ENCODE data around the gene CD300A. TPM values are rescaled to one million over a fixed set of nuclear protein-coding genes. Genes with fewer than 3 reads are reported as not detected.
A peak's percentile ranks its signal among the peaks of the same experiment; 100 is the strongest.

CD300A gene
- total RNA-seq, 2 donors from 2014 or later, result not detected

GRCh38 chr17:74427048-74427762 lies 39.2 kb upstream of the CD300A start:
- peaks cover 8% of the 10 kb centered on the region for H3K9me3 Mint-ChIP-seq
- no peak overlapping the region for H3K27ac ChIP-seq (ENCODE audit: low read depth, low read length)
- H3K27ac Mint-ChIP-seq, result no peak overlapping the region
- H3K9me3 ChIP-seq (ENCODE audit: control insufficient read depth, low read length), result no peaks in the 10 kb centered on the region
- H3K4me3 ChIP-seq (ENCODE audit: low read length), result no peak overlapping the region
- no peak overlapping the region for H3K4me3 Mint-ChIP-seq
- 64 to 70% methylated on average over 9 to 10 of the region's 10 CpGs for WGBS, 2 experiments (ENCODE audit: insufficient coverage in 1 of 2, insufficient read length in 1 of 2)
- H3K27me3 ChIP-seq (ENCODE audit: control insufficient read depth, insufficient read depth, low read length, poor library complexity, severe bottlenecking), result no peaks in the 10 kb centered on the region
- H3K4me1 Mint-ChIP-seq, result peaks cover 34% of the 10 kb centered on the region
- H3K36me3 Mint-ChIP-seq (ENCODE audit: low read depth), result no peaks in the 10 kb centered on the region
- H3K27me3 Mint-ChIP-seq (ENCODE audit: insufficient read depth), result peaks cover 45% of the 10 kb centered on the region
- H3K36me3 ChIP-seq (ENCODE audit: control insufficient read depth, insufficient read depth, low read length), result no peaks in the 10 kb centered on the region
- peaks cover 10% of the 10 kb centered on the region for H3K4me1 ChIP-seq (ENCODE audit: control insufficient read depth, insufficient read depth, low read length)
- H3K9ac ChIP-seq (ENCODE audit: extremely low read depth, low read length, poor library complexity, severe bottlenecking), result no peak overlapping the region
- no peak for TF ChIP-seq CTCF (conservative IDR thresholded peaks at IDR 0.05)
- peak; percentile 71 for DNase-seq

GRCh38 chr17:74427763-74428153 lies 38.7 kb upstream of the CD300A start:
- H3K27ac Mint-ChIP-seq, result no peak overlapping the region
- 93 to 100% methylated on average over 2 to 4 of the region's 6 CpGs for WGBS, 2 experiments (ENCODE audit: insufficient coverage in 1 of 2, insufficient read length in 1 of 2)
- H3K27ac ChIP-seq (ENCODE audit: low read depth, low read length), result no peak overlapping the region

GRCh38 chr17:74429604-74430384 lies 36.6 kb upstream of the CD300A start:
- H3K36me3 ChIP-seq (ENCODE audit: control insufficient read depth, insufficient read depth, low read length), result no peaks in the 10 kb centered on the region
- peaks cover 5% of the 10 kb centered on the region for H3K36me3 Mint-ChIP-seq (ENCODE audit: low read depth)
- H3K27ac Mint-ChIP-seq, result peak overlapping the region; percentile 95
- peaks cover 49% of the 10 kb centered on the region for H3K27me3 Mint-ChIP-seq (ENCODE audit: insufficient read depth)
- H3K4me1 ChIP-seq (ENCODE audit: control insufficient read depth, insufficient read depth, low read length), result peaks cover 10% of the 10 kb centered on the region
- H3K4me3 ChIP-seq (ENCODE audit: low read length), result peak overlapping the region; percentile 86
- no peaks in the 10 kb centered on the region for H3K9me3 ChIP-seq (ENCODE audit: control insufficient read depth, low read length)
- H3K27me3 ChIP-seq (ENCODE audit: control insufficient read depth, insufficient read depth, low read length, poor library complexity, severe bottlenecking), result no peaks in the 10 kb centered on the region
- 56 to 64% methylated on average over 8 to 19 of the region's 19 CpGs for WGBS, 2 experiments (ENCODE audit: insufficient coverage in 1 of 2, insufficient read length in 1 of 2)
- H3K4me1 Mint-ChIP-seq, result peaks cover 44% of the 10 kb centered on the region
- H3K4me3 Mint-ChIP-seq, result peak overlapping the region; percentile 83
- no peak for TF ChIP-seq CTCF (conservative IDR thresholded peaks at IDR 0.05)
- peak overlapping the region; percentile 92 for H3K9ac ChIP-seq (ENCODE audit: extremely low read depth, low read length, poor library complexity, severe bottlenecking)
- H3K27ac ChIP-seq (ENCODE audit: low read depth, low read length), result no peak overlapping the region
- peak; percentile 78 for DNase-seq
- H3K9me3 Mint-ChIP-seq, result no peaks in the 10 kb centered on the region

More at GRCh38 chr17:74427763-74428153, 38.7 kb upstream of the CD300A start:
- no peak overlapping the region for H3K4me3 Mint-ChIP-seq
- H3K4me1 Mint-ChIP-seq, result peaks cover 34% of the 10 kb centered on the region
- no peak overlapping the region for H3K4me3 ChIP-seq (ENCODE audit: low read length)
- H3K36me3 ChIP-seq (ENCODE audit: control insufficient read depth, insufficient read depth, low read length), result no peaks in the 10 kb centered on the region
- peaks cover 3% of the 10 kb centered on the region for H3K9me3 Mint-ChIP-seq
- no peaks in the 10 kb centered on the region for H3K36me3 Mint-ChIP-seq (ENCODE audit: low read depth)
- no peak for TF ChIP-seq CTCF (conservative IDR thresholded peaks at IDR 0.05)
- H3K9me3 ChIP-seq (ENCODE audit: control insufficient read depth, low read length), result no peaks in the 10 kb centered on the region
- peaks cover 10% of the 10 kb centered on the region for H3K4me1 ChIP-seq (ENCODE audit: control insufficient read depth, insufficient read depth, low read length)
- H3K27me3 ChIP-seq (ENCODE audit: control insufficient read depth, insufficient read depth, low read length, poor library complexity, severe bottlenecking), result no peaks in the 10 kb centered on the region
- H3K27me3 Mint-ChIP-seq (ENCODE audit: insufficient read depth), result peaks cover 41% of the 10 kb centered on the region
- no peak for DNase-seq
- no peak overlapping the region for H3K9ac ChIP-seq (ENCODE audit: extremely low read depth, low read length, poor library complexity, severe bottlenecking)

All from endodermal cell (in vitro differentiated cells).